K562 treated with DMSO at 1 percent for 12 hours (cell line): ENCODE results near the gene AKR1C8. TPM values are rescaled to one million over a fixed set of nuclear protein-coding genes. Genes with fewer than 3 reads are reported as not detected.

Experiments
- total RNA-seq: library from RNA; unstranded; fragments of 300-600 nt; gene quantifications from 2 replicates; pipeline ENCODE4 v1.2.3, GENCODE V29; 2022; ENCODE audit not compliant: insufficient read depth

Gene AKR1C8
- not detected in 2 replicates for total RNA-seq

GRCh38 chr10:5184987-5185775 is at the start of gene AKR1C8:
Gene AKR1C8, minus strand, starts transcription at chr10:5185150. Its CDS starts 46 bp downstream, at chr10:5185104.

GRCh38 chr10:5196702-5197113 is 11.8 kb upstream of the AKR1C8 start, which contains the start of gene AKR1C4:
Gene AKR1C4, plus strand, starts transcription at chr10:5196837. Its CDS starts 31 bp downstream, at chr10:5196868.

Other genes starting within 250 kb of the AKR1C8 start
- gene AKR1C1, start 221.7 kb downstream of the AKR1C8 start, total RNA-seq, result 49.7 and 62.5 TPM in 2 replicates
- 33.8 and 35.4 TPM in 2 replicates for gene AKR1C2, start 181.3 kb downstream of the AKR1C8 start, total RNA-seq
- 7.3 and 14.9 TPM in 2 replicates for gene AKR1C3, start 90.7 kb downstream of the AKR1C8 start, total RNA-seq
- not detected in 2 replicates for gene AKR1C4, start 11.7 kb upstream of the AKR1C8 start, total RNA-seq
- gene UCN3, start 179.8 kb upstream of the AKR1C8 start, total RNA-seq, result not detected in 2 replicates
- 3.7 and 4.1 TPM in 2 replicates for gene TUBAL3, start 219.7 kb upstream of the AKR1C8 start, total RNA-seq
- 37.7 and 83.7 TPM in 2 replicates for gene NET1, start 227.4 kb upstream of the AKR1C8 start, total RNA-seq